Kidney (tissue), 14 donors: ENCODE results near the gene NLRP9. TPM values are rescaled to one million over a fixed set of nuclear protein-coding genes. Genes with fewer than 3 reads are reported as not detected.

Source experiments
- DNase-seq, 5 donors: peaks; one replicate each; pipeline ENCODE4 v3.0.0-alpha.2; 2013 to 2020
- FAIRE-seq: peaks from 2 replicates; lab custom pipeline; 2012; peaks lifted over from hg19 to GRCh38; lab: Jason Lieb, UNC
- H3K27ac ChIP-seq, 2 donors: one replicate each; pipeline ENCODE4 v1.7.0; 2013; ENCODE audit warnings: low read depth in 2 of 2, low read length in 2 of 2, inconsistent platforms in 1 of 2
- H3K27me3 ChIP-seq: one replicate; pipeline ENCODE4 v1.7.1; 2013; ENCODE audit warnings: low read length, inconsistent platforms; ENCODE audit not compliant: control insufficient read depth, insufficient read depth
- H3K36me3 ChIP-seq, 3 donors: one replicate each; pipeline versions ENCODE4 v1.7.0 to v1.7.1; 2013; ENCODE audit warnings: low read length in 3 of 3, control low read depth in 1 of 3, inconsistent platforms in 1 of 3; ENCODE audit not compliant: insufficient read depth in 3 of 3, control insufficient read depth in 2 of 3
- H3K4me1 ChIP-seq, 3 donors: one replicate each; pipeline versions ENCODE4 v1.7.0 to v1.7.1; 2013; ENCODE audit warnings: low read length in 3 of 3, inconsistent platforms in 1 of 3, low read depth in 1 of 3; ENCODE audit not compliant: control insufficient read depth in 2 of 3, insufficient read depth in 2 of 3
- H3K4me3 ChIP-seq, 3 donors: one replicate each; pipeline versions ENCODE4 v1.7.0 to v1.8.1; 2013; ENCODE audit warnings: low read length in 3 of 3, control low read depth in 1 of 3, inconsistent platforms in 1 of 3
- H3K9ac ChIP-seq, 3 donors: one replicate each; pipeline versions ENCODE4 v1.7.0 to v1.7.1; 2013; ENCODE audit warnings: low read length in 3 of 3, control low read depth in 1 of 3, inconsistent platforms in 1 of 3
- H3K9me3 ChIP-seq, 3 donors: one replicate each; pipeline versions ENCODE4 v1.7.0 to v1.7.1; 2013; ENCODE audit warnings: low read length in 3 of 3, control low read depth in 1 of 3, inconsistent platforms in 1 of 3; ENCODE audit not compliant: control insufficient read depth in 2 of 3, insufficient read depth in 1 of 3
- CTCF ChIP-seq: IDR thresholded peaks from 3 replicates; pipeline ENCODE4 v1.5.1; 2012; ENCODE audit warnings: mild to moderate bottlenecking, moderate library complexity, borderline replicate concordance; ENCODE audit not compliant: insufficient read depth; ENCODE audit errors: extremely low read depth
- intact Hi-C: fragments of 100-400 bp; cut with DNase I; formaldehyde crosslinking; loops from one replicate; pipeline ENCODE4 v1.11.1; 2022
- polyA plus RNA-seq: library from polyadenylated mRNA; stranded (reverse); fragments of 350-450 nt; fragmentation: Illumina TruSeq; extraction: RNeasy Lipid Tissue Mini Kit (QIAGEN cat#74804); gene quantifications from one replicate; pipeline ENCODE4 v1.2.3, GENCODE V29; 2014; ENCODE audit warnings: low read depth, low replicate concordance; ENCODE audit not compliant: insufficient read depth
- total RNA-seq: library from RNA; stranded (reverse); fragmentation: NEBNext Ultra II Directional; extraction: Animal tissue kit (Norgen Biotek cat#: 25700); gene quantifications from one replicate; pipeline ENCODE4 v1.2.1, GENCODE V29; 2021
- donor health status: control.
- donor health status: control.
- donor health status: control.
- donor health status: control.
- donor health status: control.
- donor health status: DM: yes; HTN: yes; CAD: no.
- donor health status: Normal renal cell carcinoma (clear cell type).

NLRP9 gene
- total and polyA plus RNA-seq, 2 donors from 2014 or later: 0.09 TPM; not detected in 1

GRCh38 chr19:55705972-55706371 is 32.2 kb downstream of the NLRP9 start:
- DNase-seq (no peak), FAIRE-seq (no peak)
- Histone ChIP-seq H3K27me3 (no peaks in the 10 kb centered on the region), H3K36me3 (no peaks in the 10 kb centered on the region), H3K9ac (no peak overlapping the region), H3K27ac (no peak overlapping the region), H3K9me3 (no peaks in the 10 kb centered on the region), H3K4me1 (no peaks in the 10 kb centered on the region), H3K4me3 (no peak overlapping the region)
- intact Hi-C loops: no loop called here
- no peak for TF ChIP-seq CTCF

GRCh38 chr19:55704494-55705245 is 33.5 kb downstream of the NLRP9 start:
- no peak overlapping the region for H3K9ac ChIP-seq
- no peak for TF ChIP-seq CTCF
- DNase-seq (peak in 2 of 5 donors; percentile 7 to 28), FAIRE-seq (no peak)
- H3K27ac ChIP-seq: no peak overlapping the region
- H3K27me3 ChIP-seq: no peaks in the 10 kb centered on the region
- no peak overlapping the region for H3K4me3 ChIP-seq
- no peaks in the 10 kb centered on the region for H3K9me3 ChIP-seq
- H3K36me3 ChIP-seq: peaks cover 0 to 4% (median 0%) of the 10 kb centered on the region in 3 donors
- intact Hi-C loops: no loop called here
- no peaks in the 10 kb centered on the region for H3K4me1 ChIP-seq

- TF ChIP-seq CTCF: peak; percentile 69
- Histone ChIP-seq H3K4me3 (no peak overlapping the region), H3K9ac (no peak overlapping the region), H3K27ac (no peak overlapping the region), H3K36me3 (peaks cover 0 to 4% (median 0%) of the 10 kb centered on the region in 3 donors), H3K9me3 (no peaks in the 10 kb centered on the region), H3K4me1 (no peaks in the 10 kb centered on the region), H3K27me3 (no peaks in the 10 kb centered on the region)
- intact Hi-C loops: no loop called here
- FAIRE-seq: no peak
- DNase-seq: peak in 4 of 5 donors; percentile 40 to 68 (median 59)
These were observed 34.4 kb downstream of the NLRP9 start for GRCh38 chr19:55703790-55704215.
